ENCODE measurements around the gene CUX1. TPM values are rescaled to one million over a fixed set of nuclear protein-coding genes. Genes with fewer than 3 reads are reported as not detected.
"Not testable (repeated sequence)": the region's sequence is repeated elsewhere in the genome, so short reads cannot be mapped to it uniquely, and the experiment has no call there.

Gene CUX1
- total RNA-seq, 1 donor from 2014 or later = 18.3 TPM

DNA sequence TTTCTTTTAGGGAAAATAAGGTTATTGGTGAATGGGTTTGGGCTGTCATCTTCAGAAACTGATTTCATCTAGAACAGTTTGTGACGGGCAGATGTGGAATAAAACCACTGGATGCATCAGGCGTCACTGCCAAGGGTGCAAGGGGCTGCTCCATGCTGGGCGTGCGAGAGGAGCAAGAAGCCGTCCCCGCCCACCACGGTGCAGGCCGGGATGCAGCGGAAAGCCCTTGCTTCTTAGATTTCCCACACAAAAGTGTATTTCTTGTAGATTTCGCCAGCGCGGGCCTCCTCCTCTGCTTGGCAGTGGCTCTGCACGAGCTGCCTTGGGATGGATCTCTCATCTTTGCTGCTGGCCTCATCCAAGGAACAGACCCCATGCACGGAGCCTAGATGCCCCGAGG lies 189.3 kb downstream of the CUX1 start:
- no peaks in the 10 kb centered on the region for H3K9me3 ChIP-seq (ENCODE audit: control insufficient read depth in 3 of 3, low read length in 3 of 3)
- peaks cover 0 to 6% (median 3%) of the 10 kb centered on the region in 3 donors for H3K4me1 ChIP-seq (ENCODE audit: control insufficient read depth in 3 of 3, insufficient read depth in 3 of 3, low read length in 3 of 3)
- no peaks in the 10 kb centered on the region for H3K36me3 ChIP-seq (ENCODE audit: control insufficient read depth in 3 of 3, insufficient read depth in 3 of 3, low read length in 3 of 3)
- no peak overlapping the region for H3K9ac ChIP-seq (ENCODE audit: low read depth in 1 of 3, low read length in 3 of 3)
- no peak overlapping the region for H3K27ac ChIP-seq (ENCODE audit: low read depth, low read length)
- no peaks in the 10 kb centered on the region for H3K27me3 ChIP-seq (ENCODE audit: control insufficient read depth in 3 of 3, insufficient read depth in 3 of 3, low read length in 3 of 3)
- H3K4me3 ChIP-seq (ENCODE audit: low read length in 3 of 3) = no peak overlapping the region

DNA sequence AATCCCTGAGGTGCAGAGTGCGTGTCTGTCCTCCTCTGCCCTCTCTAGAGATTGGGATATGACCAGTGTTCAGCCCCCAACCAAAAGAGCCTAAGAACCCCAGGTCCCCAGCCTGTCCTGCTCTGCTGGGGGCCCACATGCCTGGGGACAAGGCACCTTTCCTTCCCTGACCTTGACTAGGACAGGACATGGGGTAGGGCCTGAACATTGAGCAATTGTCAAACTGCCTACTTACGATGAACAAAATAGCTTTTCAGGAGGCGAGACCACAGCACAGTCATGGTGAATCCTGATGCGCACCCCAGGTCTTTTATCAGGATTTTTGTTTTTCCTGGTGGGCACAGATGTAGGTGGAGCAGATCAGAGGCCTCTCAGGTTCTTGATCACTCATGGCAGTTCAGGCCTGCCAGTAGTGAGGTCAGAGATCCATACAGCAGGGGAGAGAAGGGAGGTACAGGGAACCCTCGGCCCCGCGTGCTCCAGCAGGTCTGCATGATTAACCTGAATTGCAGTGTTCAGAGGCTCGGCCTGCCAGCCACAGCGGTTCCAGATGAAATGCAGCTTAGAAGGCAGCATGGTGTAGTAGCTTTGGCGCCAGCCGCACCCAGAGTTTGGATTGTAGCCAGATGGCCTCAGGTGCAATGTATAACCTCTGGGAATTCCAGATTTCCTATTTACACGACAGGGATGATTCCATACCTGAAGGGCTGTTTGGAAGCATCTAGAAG lies 191.3 kb downstream of the CUX1 start:
- Histone ChIP-seq H3K27ac (ENCODE audit: low read depth, low read length) (no peak overlapping the region), H3K4me1 (ENCODE audit: control insufficient read depth in 3 of 3, insufficient read depth in 3 of 3, low read length in 3 of 3) (peaks cover 0 to 6% (median 3%) of the 10 kb centered on the region in 3 donors)

DNA sequence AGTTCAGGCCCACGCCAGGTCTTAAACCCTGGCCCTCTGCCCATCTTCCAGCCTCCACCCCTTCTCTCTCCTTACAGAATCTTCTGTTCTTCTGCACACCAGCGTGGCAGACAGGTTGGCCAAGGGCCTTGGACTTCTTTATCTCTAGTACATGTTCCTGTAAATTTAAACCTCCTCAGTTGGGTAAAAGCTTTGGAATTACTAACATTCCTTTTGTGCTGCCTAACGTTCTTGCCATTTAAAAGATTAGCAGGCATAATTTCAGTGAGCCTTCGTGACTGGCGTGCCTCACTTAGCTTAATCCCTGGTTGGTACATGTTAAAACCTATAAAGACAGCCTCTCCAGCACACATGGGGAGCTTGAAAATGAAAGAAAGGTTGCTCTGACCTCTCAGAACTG lies 192.2 kb downstream of the CUX1 start:
- Histone ChIP-seq H3K36me3 (ENCODE audit: control insufficient read depth in 3 of 3, insufficient read depth in 3 of 3, low read length in 3 of 3) (peaks cover 0 to 4% (median 3%) of the 10 kb centered on the region in 3 donors), H3K27me3 (ENCODE audit: control insufficient read depth in 3 of 3, insufficient read depth in 3 of 3, low read length in 3 of 3) (no peaks in the 10 kb centered on the region), H3K4me3 (ENCODE audit: low read length in 3 of 3) (no peak overlapping the region), H3K4me1 (ENCODE audit: control insufficient read depth in 3 of 3, insufficient read depth in 3 of 3, low read length in 3 of 3) (peaks cover 0 to 3% (median under 1%) of the 10 kb centered on the region in 3 donors), H3K27ac (ENCODE audit: low read depth, low read length) (no peak overlapping the region), H3K9ac (ENCODE audit: low read depth in 1 of 3, low read length in 3 of 3) (no peak overlapping the region), H3K9me3 (ENCODE audit: control insufficient read depth in 3 of 3, low read length in 3 of 3) (no peaks in the 10 kb centered on the region)

More for the DNA sequence above, 191.3 kb downstream of the CUX1 start:
- no peaks in the 10 kb centered on the region for H3K27me3 ChIP-seq (ENCODE audit: control insufficient read depth in 3 of 3, insufficient read depth in 3 of 3, low read length in 3 of 3)
- H3K4me3 ChIP-seq (ENCODE audit: low read length in 3 of 3) = no peak overlapping the region
- H3K9ac ChIP-seq (ENCODE audit: low read depth in 1 of 3, low read length in 3 of 3) = no peak overlapping the region
- H3K9me3 ChIP-seq (ENCODE audit: control insufficient read depth in 3 of 3, low read length in 3 of 3) = no peaks in the 10 kb centered on the region
- H3K36me3 ChIP-seq (ENCODE audit: control insufficient read depth in 3 of 3, insufficient read depth in 3 of 3, low read length in 3 of 3) = no peaks in the 10 kb centered on the region

DNA sequence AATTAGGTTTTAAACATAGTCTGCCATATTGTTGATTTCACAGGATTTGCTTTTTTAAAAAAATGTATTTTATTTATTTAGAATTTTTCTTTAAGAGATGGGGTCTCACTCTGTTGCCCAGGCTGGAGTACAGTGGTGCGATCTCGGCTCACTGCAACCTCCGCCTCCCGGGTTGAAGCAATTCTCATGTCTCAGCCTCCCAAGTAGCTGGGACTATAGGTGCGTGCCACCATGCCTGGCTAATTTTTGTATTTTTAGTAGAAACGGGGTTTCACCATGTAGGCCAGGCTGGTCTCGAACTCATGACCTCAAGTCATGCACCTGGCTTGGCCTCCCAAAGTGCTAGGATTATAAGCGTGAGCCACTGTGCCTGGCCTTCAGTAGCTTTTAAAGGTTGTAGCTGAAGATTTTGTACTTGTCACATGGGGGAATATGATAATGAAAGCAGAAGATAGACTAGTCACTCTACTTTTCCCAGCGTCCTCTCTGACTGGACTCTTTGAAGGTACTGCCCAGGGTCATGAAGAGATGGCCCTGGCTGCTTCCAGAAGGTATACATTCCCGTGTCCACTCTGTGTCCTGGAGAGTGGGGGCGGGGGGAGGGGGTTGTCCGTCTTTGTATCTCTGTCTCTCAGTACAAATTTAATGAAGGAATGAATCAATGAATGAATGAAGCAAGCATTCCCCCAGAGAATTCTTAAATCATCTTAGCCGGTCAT lies 194.8 kb downstream of the CUX1 start:
- not testable (repeated sequence) for H3K9me3 ChIP-seq (ENCODE audit: control insufficient read depth in 3 of 3, low read length in 3 of 3); H3K4me3 ChIP-seq (ENCODE audit: low read length in 3 of 3); H3K27me3 ChIP-seq (ENCODE audit: control insufficient read depth in 3 of 3, insufficient read depth in 3 of 3, low read length in 3 of 3); H3K9ac ChIP-seq (ENCODE audit: low read depth in 1 of 3, low read length in 3 of 3); H3K36me3 ChIP-seq (ENCODE audit: control insufficient read depth in 3 of 3, insufficient read depth in 3 of 3, low read length in 3 of 3); H3K4me1 ChIP-seq (ENCODE audit: control insufficient read depth in 3 of 3, insufficient read depth in 3 of 3, low read length in 3 of 3); H3K27ac ChIP-seq (ENCODE audit: low read depth, low read length)

DNA sequence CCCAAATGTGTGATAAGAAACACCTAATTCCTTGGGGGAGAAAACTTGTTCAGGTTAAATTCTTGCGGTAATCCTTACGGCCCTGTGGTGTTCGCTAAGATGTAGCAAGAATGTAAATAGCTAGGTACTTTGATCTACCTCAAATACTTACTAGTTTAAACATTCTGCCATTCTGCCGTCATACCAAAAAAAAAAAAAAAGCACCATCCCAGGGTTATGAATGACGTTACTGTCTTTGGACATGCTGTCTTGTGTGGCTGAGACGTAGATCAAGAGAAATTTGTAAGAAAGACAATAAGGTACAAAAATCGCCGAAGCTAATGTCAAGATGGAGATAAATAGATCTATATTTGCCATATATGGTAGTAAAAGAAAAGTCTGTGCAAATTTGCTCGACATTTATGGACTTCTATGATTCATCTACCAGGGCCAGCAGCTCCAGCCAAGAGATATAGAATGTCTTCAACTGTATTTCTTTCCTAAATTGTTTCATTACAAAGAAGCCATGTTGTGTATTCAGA lies 195.6 kb downstream of the CUX1 start:
- Histone ChIP-seq H3K27me3 (ENCODE audit: control insufficient read depth in 3 of 3, insufficient read depth in 3 of 3, low read length in 3 of 3) (no peaks in the 10 kb centered on the region), H3K9me3 (ENCODE audit: control insufficient read depth in 3 of 3, low read length in 3 of 3) (no peaks in the 10 kb centered on the region), H3K4me1 (ENCODE audit: control insufficient read depth in 3 of 3, insufficient read depth in 3 of 3, low read length in 3 of 3) (peaks cover 0 to 3% (median 0%) of the 10 kb centered on the region in 3 donors), H3K4me3 (ENCODE audit: low read length in 3 of 3) (no peak overlapping the region), H3K36me3 (ENCODE audit: control insufficient read depth in 3 of 3, insufficient read depth in 3 of 3, low read length in 3 of 3) (peaks cover 0 to 4% (median 3%) of the 10 kb centered on the region in 3 donors), H3K27ac (ENCODE audit: low read depth, low read length) (no peak overlapping the region), H3K9ac (ENCODE audit: low read depth in 1 of 3, low read length in 3 of 3) (no peak overlapping the region)

DNA sequence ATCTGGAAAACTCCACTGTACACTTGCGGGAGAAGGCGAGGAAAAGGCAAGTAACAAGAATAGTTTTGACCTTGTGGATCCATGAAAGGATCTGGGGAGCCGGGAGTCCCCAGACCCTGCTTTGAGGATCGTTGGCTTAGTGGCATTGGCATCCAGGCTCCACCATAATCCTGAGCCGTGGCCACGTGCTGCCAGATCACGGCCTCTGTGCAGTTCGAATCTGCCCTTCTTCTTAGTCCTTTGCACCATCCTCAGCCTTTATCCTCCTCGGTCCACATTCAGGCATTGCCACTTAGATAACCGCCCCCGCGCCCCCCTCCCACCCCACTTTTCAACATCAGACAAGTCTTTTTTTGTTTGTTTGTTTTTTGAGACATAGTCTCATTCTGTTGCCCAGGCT lies 201.4 kb downstream of the CUX1 start:
- no peaks in the 10 kb centered on the region for H3K27me3 ChIP-seq (ENCODE audit: control insufficient read depth in 3 of 3, insufficient read depth in 3 of 3, low read length in 3 of 3)
- peaks cover 2 to 5% (median 4%) of the 10 kb centered on the region in 3 donors for H3K36me3 ChIP-seq (ENCODE audit: control insufficient read depth in 3 of 3, insufficient read depth in 3 of 3, low read length in 3 of 3)
- peaks cover 0 to 4% (median 0%) of the 10 kb centered on the region in 3 donors for H3K4me1 ChIP-seq (ENCODE audit: control insufficient read depth in 3 of 3, insufficient read depth in 3 of 3, low read length in 3 of 3)
- H3K4me3 ChIP-seq (ENCODE audit: low read length in 3 of 3) = no peak overlapping the region
- H3K9me3 ChIP-seq (ENCODE audit: control insufficient read depth in 3 of 3, low read length in 3 of 3) = no peaks in the 10 kb centered on the region
- H3K9ac ChIP-seq (ENCODE audit: low read depth in 1 of 3, low read length in 3 of 3) = no peak overlapping the region
- no peak overlapping the region for H3K27ac ChIP-seq (ENCODE audit: low read depth, low read length)

DNA sequence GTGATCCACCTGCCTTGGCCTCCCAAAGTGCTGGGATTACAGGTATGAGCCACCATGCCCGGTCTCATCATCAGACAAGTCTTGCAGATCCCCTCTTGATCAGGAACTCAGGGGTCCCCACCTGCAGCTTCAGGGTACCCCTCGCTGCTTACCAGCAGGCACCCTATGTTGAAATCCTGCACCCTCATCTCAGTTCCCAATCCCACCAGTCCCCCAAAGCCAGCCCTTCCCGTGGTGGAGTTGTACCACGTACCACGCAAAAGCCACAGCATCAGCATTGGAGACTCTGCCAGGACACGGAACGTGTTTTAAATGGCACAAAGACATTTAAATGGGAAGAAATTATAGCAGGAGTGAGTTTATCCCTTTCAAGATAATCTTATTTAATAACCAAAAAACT lies 202.0 kb downstream of the CUX1 start:
- H3K27me3 ChIP-seq (ENCODE audit: control insufficient read depth in 3 of 3, insufficient read depth in 3 of 3, low read length in 3 of 3) = no peaks in the 10 kb centered on the region
- peaks cover 0 to 9% (median 4%) of the 10 kb centered on the region in 3 donors for H3K4me1 ChIP-seq (ENCODE audit: control insufficient read depth in 3 of 3, insufficient read depth in 3 of 3, low read length in 3 of 3)
- peaks cover 0 to 2% (median 2%) of the 10 kb centered on the region in 3 donors for H3K36me3 ChIP-seq (ENCODE audit: control insufficient read depth in 3 of 3, insufficient read depth in 3 of 3, low read length in 3 of 3)
- no peak overlapping the region for H3K9ac ChIP-seq (ENCODE audit: low read depth in 1 of 3, low read length in 3 of 3)
- no peaks in the 10 kb centered on the region for H3K9me3 ChIP-seq (ENCODE audit: control insufficient read depth in 3 of 3, low read length in 3 of 3)
- H3K4me3 ChIP-seq (ENCODE audit: low read length in 3 of 3) = no peak overlapping the region
- no peak overlapping the region for H3K27ac ChIP-seq (ENCODE audit: low read depth, low read length)

DNA sequence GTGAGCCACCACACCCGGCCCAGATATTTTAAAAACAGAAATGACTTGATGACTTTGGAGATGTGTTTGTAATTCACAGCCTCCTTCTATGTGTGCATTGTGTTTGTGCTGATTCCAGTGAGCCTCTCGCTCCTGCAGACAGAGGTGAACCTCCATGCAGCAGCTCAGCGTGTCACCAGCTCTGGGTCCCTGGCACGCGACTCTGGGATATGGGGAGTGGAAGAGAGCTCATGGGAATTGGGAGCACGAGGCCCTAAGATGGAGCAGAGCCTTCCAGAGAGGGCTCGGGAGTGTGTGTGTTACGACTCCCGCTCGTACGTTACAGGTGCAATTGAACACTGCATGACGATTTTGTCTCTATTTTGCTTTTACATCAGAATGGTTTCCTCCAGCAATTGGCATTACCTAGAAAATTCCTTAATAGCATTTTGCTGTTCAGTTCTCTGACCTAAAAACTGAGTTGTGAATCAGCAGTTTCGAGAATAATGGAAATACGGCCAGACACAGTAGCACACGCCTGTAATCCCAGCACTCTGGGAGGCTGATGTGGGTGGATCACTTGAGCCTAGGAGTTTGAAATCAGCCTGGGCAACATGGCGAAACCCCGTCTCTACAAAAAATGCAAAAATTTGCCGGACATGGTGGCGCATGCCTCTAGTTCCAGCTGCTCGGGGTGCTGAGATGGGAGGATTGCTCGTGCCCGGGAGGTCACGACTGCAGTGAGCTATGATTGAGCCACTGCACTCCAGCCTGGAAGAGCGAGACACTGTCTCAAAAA lies 204.6 kb downstream of the CUX1 start:
- H3K27ac ChIP-seq (ENCODE audit: low read depth, low read length) = no peak overlapping the region
- no peak overlapping the region for H3K9ac ChIP-seq (ENCODE audit: low read depth in 1 of 3, low read length in 3 of 3)
- peaks cover 0 to 2% (median 2%) of the 10 kb centered on the region in 3 donors for H3K36me3 ChIP-seq (ENCODE audit: control insufficient read depth in 3 of 3, insufficient read depth in 3 of 3, low read length in 3 of 3)
- peaks cover 0 to 12% (median 6%) of the 10 kb centered on the region in 3 donors for H3K4me1 ChIP-seq (ENCODE audit: control insufficient read depth in 3 of 3, insufficient read depth in 3 of 3, low read length in 3 of 3)
- H3K27me3 ChIP-seq (ENCODE audit: control insufficient read depth in 3 of 3, insufficient read depth in 3 of 3, low read length in 3 of 3) = no peaks in the 10 kb centered on the region
- no peaks in the 10 kb centered on the region for H3K9me3 ChIP-seq (ENCODE audit: control insufficient read depth in 3 of 3, low read length in 3 of 3)
- no peak overlapping the region for H3K4me3 ChIP-seq (ENCODE audit: low read length in 3 of 3)

DNA sequence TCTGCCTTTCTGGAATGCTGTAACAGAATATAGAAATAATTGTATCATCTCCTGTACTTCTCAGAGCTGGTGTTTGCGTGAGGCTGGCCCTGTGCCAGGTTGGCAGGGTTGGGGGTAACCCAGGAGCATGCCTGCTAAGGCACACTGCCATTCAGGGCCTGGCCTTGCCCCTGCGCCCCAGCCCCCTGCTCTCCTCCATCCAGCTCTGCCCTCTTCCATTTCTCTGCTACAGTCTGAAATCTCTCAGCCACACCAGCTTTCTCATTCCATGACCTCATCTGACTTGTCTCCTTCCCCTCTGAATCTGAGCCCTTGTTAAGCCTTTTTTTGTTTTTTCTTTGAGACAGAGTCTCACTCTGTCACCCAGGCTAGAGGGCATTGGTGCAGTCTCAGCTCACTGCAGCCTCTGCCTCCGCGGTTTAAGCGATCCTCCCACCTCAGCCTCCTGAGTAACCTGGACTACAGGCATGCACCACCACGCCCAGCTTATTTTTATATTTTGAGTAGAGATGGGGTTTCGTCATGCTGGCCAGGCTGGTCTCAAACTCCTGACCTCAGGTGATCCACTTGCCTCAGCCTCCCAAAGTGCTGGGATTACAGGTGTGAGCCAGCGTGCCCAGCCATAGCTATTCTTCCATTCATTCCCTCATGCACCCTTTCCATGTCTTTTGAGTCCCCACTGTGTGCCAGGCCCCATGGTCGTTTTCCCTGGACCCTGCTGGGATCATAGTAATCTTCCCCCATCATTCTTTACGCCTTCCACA lies 206.8 kb downstream of the CUX1 start:
- Histone ChIP-seq H3K4me1 (ENCODE audit: control insufficient read depth in 3 of 3, insufficient read depth in 3 of 3, low read length in 3 of 3) (peaks cover 0 to 12% (median 6%) of the 10 kb centered on the region in 3 donors), H3K27me3 (ENCODE audit: control insufficient read depth in 3 of 3, insufficient read depth in 3 of 3, low read length in 3 of 3) (no peaks in the 10 kb centered on the region), H3K9ac (ENCODE audit: low read depth in 1 of 3, low read length in 3 of 3) (peak overlapping the region in 1 of 3 donors; percentile 40), H3K36me3 (ENCODE audit: control insufficient read depth in 3 of 3, insufficient read depth in 3 of 3, low read length in 3 of 3) (peaks cover 3 to 12% (median 7%) of the 10 kb centered on the region in 3 donors), H3K9me3 (ENCODE audit: control insufficient read depth in 3 of 3, low read length in 3 of 3) (no peaks in the 10 kb centered on the region), H3K27ac (ENCODE audit: low read depth, low read length) (no peak overlapping the region), H3K4me3 (ENCODE audit: low read length in 3 of 3) (no peak overlapping the region)

Data from skeletal muscle tissue (tissue), 4 donors.